HL-60/S4 treated with phorbol 12-myristate 13-acetate at 8.2 ng/mL for 4 days and 3 days (cell line): Measurements from ENCODE around the gene RNASEL.

Experiments used
- in situ Hi-C: fragments of 300-500 bp; cut with MboI; formaldehyde crosslinking; loops from 2 replicates; pipeline ENCODE4 v1.15.0; 2022; ENCODE audit warnings: low sequenced_read_pairs

The RNASEL gene

GRCh38 chr1:182624577-182624976, 35.5 kb upstream of the RNASEL start:
- in situ Hi-C loops, result no loop called here

DNA sequence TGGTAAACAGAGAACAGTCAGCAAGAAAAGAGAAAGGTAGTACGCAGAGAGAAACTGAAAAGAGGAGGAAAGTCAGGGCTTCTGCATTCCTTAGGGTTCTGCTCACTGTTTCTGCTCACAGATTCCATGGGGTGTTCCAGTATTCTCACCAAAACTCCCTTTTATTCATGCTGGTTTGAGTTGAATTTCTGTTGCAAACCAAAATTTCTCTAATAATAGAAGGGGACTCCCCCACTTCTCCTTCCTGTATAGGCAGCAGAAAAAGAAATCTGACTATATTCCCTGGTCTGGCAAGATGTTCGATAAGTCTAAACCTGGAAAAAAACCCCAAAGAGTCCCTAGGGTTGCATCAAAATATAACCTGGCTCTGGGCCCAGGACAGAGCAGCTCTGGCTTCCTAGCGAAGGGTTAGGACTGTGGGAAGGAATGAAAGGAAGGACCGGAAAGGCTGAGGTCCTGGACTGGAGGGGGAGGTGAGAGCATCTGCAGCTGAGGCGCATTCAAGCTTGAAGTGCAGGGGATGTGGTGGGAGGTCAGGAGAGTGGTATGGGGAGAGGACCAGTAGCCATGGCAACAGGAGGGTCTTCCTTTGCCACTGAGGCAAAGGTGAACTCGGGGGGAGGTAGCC, 34.0 kb upstream of the RNASEL start:
- in situ Hi-C loops, result no loop called here

DNA sequence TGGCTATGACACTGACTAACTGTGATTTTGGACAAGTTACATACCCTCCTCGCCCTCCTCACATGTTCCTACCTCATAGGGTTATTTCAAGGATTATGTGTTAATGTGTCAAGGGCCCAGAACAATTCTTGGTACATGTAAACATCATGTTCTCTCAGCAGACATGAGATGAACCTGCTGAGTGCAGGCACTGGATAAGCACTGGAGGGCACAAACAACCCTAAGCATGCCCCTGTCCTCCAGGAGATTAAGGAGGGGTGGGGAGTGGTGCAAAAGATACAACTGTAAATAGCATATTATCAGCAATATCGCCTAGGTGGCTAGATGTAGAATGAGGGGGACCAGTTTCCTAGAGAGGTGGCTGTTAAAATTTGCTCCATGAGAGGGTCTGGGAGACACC, 32.9 kb upstream of the RNASEL start:
- in situ Hi-C loops, result no loop called here

DNA sequence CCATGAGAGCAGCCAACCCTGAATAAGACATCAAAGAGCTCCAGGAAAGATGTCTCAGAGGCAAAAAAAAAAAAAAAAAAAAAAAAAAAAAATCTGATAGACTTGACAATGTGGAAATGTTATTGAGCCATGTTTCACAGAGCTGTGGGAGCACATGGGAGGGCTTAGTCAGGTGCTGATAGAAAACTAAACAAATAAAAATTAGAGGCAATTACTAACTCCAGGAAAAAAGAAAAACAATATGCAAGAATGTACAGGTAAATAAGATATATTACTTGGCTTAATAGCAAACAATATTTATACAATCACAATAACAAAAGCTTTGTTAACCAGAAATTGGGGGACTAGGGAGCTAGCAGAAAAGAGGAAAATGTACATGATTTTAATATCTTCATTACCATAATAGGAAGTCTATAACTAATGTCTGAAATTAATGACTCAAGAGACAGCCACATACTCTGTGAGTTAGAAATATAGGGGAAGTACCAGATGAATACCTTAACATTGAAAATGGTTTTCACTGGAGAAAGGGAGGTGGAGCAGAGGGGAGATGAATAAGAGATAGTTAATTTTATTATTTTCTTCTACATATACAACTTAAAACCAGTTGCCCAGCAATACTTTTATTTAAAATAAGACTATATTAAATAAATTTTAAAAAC, 32.0 kb upstream of the RNASEL start:
- in situ Hi-C loops, result no loop called here

- in situ Hi-C loops, result no loop called here
These were observed 28.8 kb upstream of the RNASEL start for GRCh38 chr1:182617734-182618351.

DNA sequence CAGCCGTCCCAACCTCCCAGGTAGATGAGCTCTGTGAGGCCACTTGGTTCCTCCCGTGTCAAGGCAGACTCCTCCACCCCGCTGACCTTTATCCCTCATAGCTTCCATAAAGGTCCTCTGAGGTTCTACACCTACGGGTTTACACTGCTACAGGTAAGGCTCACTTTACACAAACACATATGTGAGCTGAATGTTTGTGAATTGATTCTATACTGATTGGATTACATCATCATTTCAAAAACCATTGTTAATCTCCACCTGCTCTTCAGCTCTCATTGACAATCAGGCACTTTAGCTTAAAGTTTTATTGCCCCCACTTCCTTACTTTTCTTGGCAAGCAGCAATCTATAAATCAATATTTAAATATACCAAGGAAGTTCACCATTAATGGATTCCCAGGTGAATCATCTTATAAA, 28.0 kb upstream of the RNASEL start:
- in situ Hi-C loops, result no loop called here

- in situ Hi-C loops, result no loop called here
These were observed 27.3 kb upstream of the RNASEL start for GRCh38 chr1:182616130-182617013.

GRCh38 chr1:182615468-182616129, 26.5 kb upstream of the RNASEL start:
- in situ Hi-C loops, result no loop called here

GRCh38 chr1:182614796-182615454, 25.9 kb upstream of the RNASEL start:
- in situ Hi-C loops, result no loop called here

GRCh38 chr1:182611787-182612186, 22.7 kb upstream of the RNASEL start:
- in situ Hi-C loops, result no loop called here

DNA sequence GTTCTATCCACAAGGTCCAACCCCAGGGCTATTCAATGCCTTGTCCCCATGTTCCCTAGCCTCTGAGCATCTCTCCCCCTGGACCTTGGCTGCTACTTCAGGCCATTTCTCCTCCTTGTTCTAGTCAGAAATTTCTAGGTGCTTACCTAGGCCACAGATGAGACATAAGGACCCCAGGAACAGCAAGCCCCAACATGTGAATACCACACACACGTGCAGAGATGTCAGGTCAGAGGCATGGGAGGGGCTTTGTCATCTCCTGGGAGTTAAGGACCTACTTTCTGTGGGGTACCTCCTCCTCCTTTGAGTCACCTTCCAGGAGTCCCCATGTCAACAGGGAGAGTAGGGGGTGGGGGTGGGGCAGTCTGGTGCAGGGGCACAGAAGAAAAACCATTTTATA, 22.3 kb upstream of the RNASEL start:
- in situ Hi-C loops, result no loop called here

GRCh38 chr1:182610606-182611194, 21.6 kb upstream of the RNASEL start:
- in situ Hi-C loops, result no loop called here

GRCh38 chr1:182608845-182609610, 20.0 kb upstream of the RNASEL start:
- in situ Hi-C loops, result no loop called here

DNA sequence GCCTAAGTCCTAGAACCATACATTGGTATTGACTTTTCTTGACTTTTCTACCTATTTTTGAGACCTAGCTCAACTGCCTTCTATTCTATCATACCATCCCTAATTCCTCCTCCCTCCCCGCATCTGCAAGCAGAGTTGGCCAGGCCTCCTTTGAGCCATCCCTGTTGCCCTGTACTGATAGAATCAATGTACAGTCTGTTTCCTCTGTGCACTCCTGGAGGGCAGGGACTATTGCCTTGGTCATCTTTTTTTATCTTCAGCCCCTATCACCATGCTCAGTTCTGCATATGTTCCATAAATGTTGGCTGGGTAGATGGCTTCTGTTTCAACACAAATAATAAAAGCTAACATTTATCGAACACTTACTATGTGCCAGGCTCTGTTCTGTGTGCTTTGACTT, 19.2 kb upstream of the RNASEL start:
- in situ Hi-C loops, result no loop called here

- in situ Hi-C loops, result no loop called here
These were observed 18.5 kb upstream of the RNASEL start for GRCh38 chr1:182607566-182607965.

DNA sequence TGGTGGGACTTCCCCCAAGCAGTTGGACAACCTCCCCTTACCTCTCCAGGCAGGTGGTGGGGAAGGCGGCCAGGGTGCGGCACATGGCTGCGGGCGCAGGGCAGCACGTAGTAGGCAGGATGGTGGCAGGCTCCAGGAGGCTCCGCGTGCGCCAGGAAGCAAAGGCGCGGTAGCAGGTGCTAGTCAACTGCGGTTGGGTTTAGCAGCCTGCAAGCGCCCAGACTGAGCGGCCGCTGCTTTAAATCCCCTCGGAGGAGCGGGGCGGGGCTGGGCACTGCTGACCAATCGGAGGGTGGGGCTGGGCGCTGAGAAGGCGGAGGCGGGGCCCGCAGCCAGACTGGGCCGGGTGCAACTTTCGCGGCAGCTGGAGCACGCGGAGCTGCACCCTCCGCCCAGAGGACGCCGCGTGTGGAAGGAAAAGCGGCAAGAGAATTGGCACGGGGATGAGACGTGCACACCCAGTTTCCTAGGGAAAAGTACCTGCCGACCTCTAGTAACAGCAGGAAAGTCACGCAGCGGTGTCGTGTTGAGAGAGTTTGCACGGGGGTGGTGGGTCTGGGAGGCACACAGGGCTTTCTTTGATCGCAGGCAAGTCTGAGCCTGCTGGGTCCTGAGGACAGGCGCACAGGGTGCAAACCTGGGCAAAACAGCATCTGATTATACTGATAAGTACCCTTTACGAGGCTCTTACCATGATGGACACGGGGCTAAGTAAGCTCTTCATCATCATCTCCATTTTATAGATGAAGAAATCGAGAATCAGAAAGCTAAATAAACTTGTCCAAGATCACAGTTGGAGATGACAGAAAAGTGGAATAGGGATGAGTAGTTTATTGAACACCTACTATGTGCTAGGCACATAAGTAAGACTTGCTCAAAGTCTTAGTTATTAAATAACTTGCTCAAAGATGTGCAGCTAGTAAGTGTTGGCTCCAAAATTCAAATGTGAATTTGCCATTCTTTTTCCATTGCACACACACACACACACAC, 15.4 kb upstream of the RNASEL start, which contains the start of gene RGS16:
Gene RGS16, minus strand, starts transcription at position 215 of the 990 bp plus-strand sequence. Its CDS starts 130 bp downstream, at position 85.
- in situ Hi-C loops, result no loop called here

DNA sequence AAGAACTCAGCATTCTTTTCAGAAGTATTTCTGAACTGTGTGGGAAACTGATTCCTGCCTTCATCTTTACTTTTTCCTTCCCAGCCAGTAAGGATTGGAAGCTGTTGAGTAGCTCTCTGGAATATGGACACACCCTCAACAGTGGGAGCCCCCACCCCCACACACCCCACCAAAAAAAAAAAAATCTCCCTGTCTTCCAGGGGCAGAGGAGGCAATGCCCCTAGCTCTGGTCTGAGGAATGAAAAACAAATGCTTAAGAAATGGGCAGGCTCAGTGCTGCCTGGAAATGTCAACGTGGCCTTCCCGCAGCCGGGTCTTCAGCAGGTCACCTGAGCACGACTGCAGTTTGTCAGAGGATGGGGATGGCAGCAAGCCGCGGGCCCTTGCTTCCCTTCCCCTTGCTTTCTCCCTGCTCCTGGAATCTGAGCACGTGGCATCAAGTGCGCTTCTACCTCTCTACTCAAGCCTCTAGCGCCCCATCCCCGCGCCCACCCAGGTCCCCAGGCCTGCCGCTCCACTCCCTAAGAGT, 14.7 kb upstream of the RNASEL start:
- in situ Hi-C loops, result no loop called here
